DND-41 (cell line): ENCODE data around the gene MAP2.

Source experiments
- CTCF ChIP-seq: IDR thresholded peaks from 2 replicates; pipeline ENCODE4 v1.5.1; 2012; ENCODE audit warnings: borderline replicate concordance, low read length, moderate library complexity, mild to moderate bottlenecking; ENCODE audit not compliant: poor library complexity, severe bottlenecking; ENCODE audit errors: extremely low read depth
- EZH2 ChIP-seq: IDR thresholded peaks from 3 replicates; pipeline ENCODE4 v1.6.1; 2012; ENCODE audit warnings: borderline replicate concordance, low read depth, mild to moderate bottlenecking, moderate library complexity, low read length, inconsistent platforms; ENCODE audit not compliant: severe bottlenecking

- TF ChIP-seq CTCF: no peak
- TF ChIP-seq EZH2: no peak
Observed at GRCh38 chr2:209401788-209402187, 22.1 kb upstream of the MAP2 start.
